ENCODE results near the gene CDC37.

The CDC37 gene

GRCh38 chr19:10433131-10433536 is 29.8 kb upstream of the CDC37 start:
- TF ChIP-seq CTCF (IDR thresholded peaks at IDR 0.05; ENCODE audit: insufficient read depth, low read depth, low read length, missing control alignments): no peak
- no peak for DNase-seq (ENCODE audit: low read depth)
- H3K4me3 ChIP-seq (ENCODE audit: low read length): no peak overlapping the region

GRCh38 chr19:10432736-10433130 is 29.4 kb upstream of the CDC37 start:
- no peak for DNase-seq (ENCODE audit: low read depth)
- TF ChIP-seq CTCF (IDR thresholded peaks at IDR 0.05; ENCODE audit: insufficient read depth, low read depth, low read length, missing control alignments): no peak
- H3K4me3 ChIP-seq (ENCODE audit: low read length): no peak overlapping the region

- H3K4me3 ChIP-seq (ENCODE audit: low read length): no peak overlapping the region
- DNase-seq (ENCODE audit: low read depth): no peak
- TF ChIP-seq CTCF (IDR thresholded peaks at IDR 0.05; ENCODE audit: insufficient read depth, low read depth, low read length, missing control alignments): no peak
Measured at GRCh38 chr19:10431943-10432735, 28.8 kb upstream of the CDC37 start.

- no peak for DNase-seq (ENCODE audit: low read depth)
- TF ChIP-seq CTCF (IDR thresholded peaks at IDR 0.05; ENCODE audit: insufficient read depth, low read depth, low read length, missing control alignments): no peak
- no peak overlapping the region for H3K4me3 ChIP-seq (ENCODE audit: low read length)
Measured at GRCh38 chr19:10431254-10431942, 28.1 kb upstream of the CDC37 start.

- no peak for DNase-seq (ENCODE audit: low read depth)
- no peak for TF ChIP-seq CTCF (IDR thresholded peaks at IDR 0.05; ENCODE audit: insufficient read depth, low read depth, low read length, missing control alignments)
- no peak overlapping the region for H3K4me3 ChIP-seq (ENCODE audit: low read length)
Measured at GRCh38 chr19:10430505-10431253, 27.3 kb upstream of the CDC37 start.

- no peak overlapping the region for H3K4me3 ChIP-seq (ENCODE audit: low read length)
- DNase-seq (ENCODE audit: low read depth): no peak
- TF ChIP-seq CTCF (IDR thresholded peaks at IDR 0.05; ENCODE audit: insufficient read depth, low read depth, low read length, missing control alignments): no peak
Measured at GRCh38 chr19:10428996-10429381, 25.6 kb upstream of the CDC37 start.

Data from epithelial cell of esophagus (primary cell).